ENCODE data around the gene PIGU.

PIGU gene

GRCh38 chr20:34575271-34575670 is 101.6 kb downstream of the PIGU start:
- no peak for DNase-seq

DNA sequence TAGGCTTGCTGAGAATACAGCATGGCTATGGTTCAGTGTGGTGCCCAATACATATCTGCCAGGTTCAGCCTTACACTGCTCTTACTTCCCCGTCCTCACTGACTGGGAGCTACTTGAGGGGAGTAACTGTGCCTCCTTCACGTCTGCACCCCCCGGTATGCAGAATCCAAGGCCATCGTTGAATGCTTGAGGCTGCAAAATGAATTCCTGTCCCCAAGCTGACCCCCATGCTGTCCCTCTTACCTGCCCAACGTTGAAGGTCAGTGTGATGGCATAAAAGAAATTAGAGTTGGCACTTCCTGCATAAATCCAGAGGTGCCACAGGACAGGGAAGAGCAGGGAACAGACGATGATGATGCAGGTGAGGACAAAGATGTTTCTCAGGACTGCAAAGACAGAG is 102.0 kb downstream of the PIGU start:
- DNase-seq = no peak

- no peak for DNase-seq
These were observed 102.5 kb downstream of the PIGU start for GRCh38 chr20:34574426-34574825.

DNA sequence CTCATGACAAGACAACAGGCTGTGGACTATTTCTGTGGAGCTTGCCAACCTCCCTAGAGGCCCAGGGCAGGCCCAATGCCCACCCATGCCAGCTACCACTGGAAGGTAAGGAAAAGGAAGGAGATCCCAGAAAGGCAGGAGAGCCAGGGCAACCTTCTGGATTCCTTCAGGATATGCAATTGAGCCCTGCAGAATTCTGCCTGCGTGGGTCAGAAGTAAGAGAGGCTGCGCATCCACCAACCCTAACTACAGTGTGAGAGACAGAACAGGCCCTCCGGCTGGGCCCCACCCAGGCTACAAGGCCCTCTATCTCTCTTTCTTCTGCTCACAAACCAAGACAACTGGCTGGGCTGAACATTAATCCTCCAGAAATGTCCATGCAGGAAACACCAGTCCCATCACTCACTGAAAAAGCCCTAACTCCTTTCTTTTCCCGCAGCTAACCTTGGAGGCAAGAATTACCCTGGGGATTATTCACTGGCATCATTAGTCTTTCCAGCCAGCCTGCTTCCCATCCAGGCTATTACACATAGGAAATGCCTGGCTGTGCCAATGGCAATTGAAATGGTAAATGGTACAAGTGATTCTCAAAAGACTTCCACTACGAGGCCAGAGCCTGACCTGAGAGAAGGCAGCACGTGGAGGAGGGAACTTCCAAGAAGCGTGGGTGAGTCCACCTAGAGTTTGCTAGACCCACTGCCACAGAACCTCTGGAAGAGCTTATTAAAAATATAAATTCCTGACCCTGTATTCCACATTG is 103.2 kb downstream of the PIGU start:
- DNase-seq = no peak

- no peak for DNase-seq
These were observed 105.1 kb downstream of the PIGU start for GRCh38 chr20:34571753-34572152.

- no peak for DNase-seq
These were observed 106.0 kb downstream of the PIGU start for GRCh38 chr20:34570859-34571306.

DNA sequence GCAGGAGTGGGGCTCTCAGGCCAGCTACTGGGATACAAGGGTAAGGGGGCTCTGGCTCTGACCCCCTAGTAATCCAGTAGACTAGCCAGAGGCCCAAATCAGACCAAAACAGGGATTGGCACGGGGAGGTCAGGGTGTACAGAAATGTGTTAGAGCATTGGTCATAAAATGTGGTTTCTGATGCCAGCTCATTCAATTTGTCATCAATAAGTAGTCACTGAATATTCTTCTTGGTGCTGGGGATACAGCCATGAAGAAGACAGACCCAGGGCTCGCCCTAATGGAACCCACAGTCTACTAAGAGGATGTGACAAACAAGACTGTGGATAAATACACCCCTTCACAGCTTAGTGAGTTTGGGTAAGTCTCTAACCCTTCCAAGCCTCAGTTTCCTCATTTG is 107.3 kb downstream of the PIGU start:
- no peak for DNase-seq

- DNase-seq = no peak
These were observed 108.7 kb downstream of the PIGU start for GRCh38 chr20:34567892-34568865.

DNA sequence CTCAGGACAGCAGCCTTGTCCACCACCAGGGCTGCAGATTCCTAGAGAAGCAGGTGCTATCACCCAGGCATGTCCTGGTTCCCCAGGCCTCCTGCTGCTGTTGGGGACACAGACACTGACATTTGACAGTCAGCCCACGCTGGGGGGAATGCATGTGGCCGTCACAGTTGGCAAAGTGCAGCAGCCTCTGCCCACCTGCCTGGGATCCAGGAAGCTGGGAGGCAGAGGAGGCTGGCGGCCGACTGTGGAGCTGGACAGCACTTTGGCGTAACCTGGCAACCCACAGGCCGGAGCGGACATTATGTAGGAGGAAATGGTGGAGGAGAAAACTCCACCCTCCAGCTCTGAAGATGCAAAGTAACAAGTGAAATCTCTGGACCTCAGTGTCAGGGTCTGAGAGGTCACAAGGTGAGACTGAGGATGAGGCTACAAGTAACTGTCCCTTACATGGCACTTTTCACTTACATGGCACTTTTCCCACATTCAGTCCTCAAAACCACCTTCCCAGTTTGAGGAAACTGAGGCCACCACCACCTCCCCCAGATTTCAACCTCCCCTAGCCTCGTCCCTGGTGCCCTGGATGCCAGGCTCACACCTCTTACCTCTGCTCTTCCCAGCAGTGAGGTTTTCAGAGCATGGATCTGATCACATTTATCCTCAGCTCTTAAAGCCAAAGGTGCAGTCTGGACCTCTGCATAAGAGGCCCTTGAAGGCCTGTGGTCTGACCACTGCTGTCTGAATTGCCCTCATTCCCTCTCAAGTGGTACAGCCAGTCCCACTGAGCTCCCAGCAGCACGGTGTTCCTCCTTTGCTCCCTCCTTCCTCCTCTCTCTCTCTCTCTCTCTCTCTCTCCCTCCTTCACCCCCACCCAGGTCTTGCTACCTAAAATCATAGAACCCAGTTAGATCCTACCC is 109.7 kb downstream of the PIGU start:
- no peak for DNase-seq

GRCh38 chr20:34564833-34565232 is 112.1 kb downstream of the PIGU start:
- no peak for DNase-seq

DNA sequence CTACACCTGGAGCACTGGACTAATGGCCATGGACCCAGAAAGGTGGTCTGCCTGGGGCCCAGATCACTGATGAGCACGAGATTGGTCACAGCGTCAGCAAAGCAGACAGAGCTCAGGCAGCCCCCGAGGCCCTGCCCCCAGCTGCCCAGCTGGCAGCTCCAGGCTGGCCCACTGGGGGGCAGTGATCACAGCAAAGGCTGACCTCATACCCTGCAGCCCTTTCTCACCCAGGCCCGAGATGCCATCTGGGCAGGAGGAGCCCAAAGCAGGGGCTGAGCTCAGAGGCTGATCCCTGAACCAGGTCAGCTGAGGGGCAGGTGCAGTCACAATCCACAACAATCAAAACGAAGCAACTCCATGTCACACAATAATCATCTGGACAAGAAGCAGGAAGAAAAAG is 114.3 kb downstream of the PIGU start:
- DNase-seq = no peak

DNA sequence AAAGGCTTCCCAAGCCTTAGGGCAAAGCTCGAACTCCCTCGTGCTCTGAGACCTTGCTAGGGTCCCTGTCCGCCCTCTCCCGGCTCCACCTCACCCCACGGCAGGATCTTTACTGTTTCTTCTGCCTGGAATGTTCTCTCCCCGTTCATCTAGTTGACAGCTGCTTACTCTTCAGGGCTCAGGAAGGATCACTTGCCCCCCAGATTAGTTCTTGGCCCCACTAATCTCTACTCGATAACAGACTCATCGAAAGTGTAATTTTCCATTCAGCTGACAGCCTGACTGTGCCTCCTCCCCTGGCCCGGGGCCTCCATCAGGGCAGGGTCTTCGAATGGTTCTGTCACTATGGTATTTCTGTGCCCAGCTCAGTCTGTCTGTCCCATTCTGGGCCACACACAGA is 115.2 kb downstream of the PIGU start:
- no peak for DNase-seq

- no peak for DNase-seq
These were observed 116.3 kb downstream of the PIGU start for GRCh38 chr20:34560614-34561013.

GRCh38 chr20:34560141-34560523 is 116.8 kb downstream of the PIGU start:
- DNase-seq = no peak

DNA sequence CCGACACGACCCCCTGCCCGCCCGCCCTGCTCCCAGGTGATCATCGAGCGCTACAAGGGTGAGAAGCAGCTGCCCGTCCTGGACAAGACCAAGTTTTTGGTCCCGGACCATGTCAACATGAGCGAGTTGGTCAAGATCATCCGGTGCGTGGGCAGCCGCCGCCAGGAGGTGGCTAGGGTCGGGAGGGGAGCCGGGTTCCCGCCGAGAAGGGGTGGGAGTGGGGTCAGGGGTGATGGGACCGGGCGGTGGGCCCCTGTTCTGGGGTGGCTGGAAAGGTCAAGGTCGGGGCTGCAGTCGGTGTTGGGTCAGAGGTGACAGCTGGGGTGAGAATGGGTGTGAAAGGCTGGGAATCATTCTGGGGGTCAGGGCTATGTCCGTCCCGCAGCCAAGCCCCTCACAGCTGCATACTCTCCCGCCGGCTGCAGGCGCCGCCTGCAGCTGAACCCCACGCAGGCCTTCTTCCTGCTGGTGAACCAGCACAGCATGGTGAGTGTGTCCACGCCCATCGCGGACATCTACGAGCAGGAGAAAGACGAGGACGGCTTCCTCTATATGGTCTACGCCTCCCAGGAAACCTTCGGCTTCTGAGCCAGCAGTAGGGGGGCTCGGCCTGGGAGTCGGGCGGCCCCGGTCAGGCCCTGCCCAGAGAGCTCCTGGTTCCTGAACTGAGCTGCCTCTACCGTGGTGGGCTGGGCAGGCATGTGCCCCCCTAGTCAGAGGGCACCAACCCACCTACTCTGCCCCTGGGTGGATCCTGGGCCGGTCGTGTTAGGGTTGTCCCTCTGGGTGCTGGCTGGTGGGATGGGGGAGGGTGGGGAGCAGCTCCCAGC is 117.4 kb downstream of the PIGU start:
- no peak for DNase-seq

GRCh38 chr20:34558320-34559218 is 118.3 kb downstream of the PIGU start, which contains the start of gene MAP1LC3A:
Gene MAP1LC3A, plus strand, starts transcription at chr20:34558718. Its CDS starts 151 bp downstream, at chr20:34558869.
- DNase-seq = no peak

- no peak for DNase-seq
These were observed 119.0 kb downstream of the PIGU start for GRCh38 chr20:34557936-34558319.

DNA sequence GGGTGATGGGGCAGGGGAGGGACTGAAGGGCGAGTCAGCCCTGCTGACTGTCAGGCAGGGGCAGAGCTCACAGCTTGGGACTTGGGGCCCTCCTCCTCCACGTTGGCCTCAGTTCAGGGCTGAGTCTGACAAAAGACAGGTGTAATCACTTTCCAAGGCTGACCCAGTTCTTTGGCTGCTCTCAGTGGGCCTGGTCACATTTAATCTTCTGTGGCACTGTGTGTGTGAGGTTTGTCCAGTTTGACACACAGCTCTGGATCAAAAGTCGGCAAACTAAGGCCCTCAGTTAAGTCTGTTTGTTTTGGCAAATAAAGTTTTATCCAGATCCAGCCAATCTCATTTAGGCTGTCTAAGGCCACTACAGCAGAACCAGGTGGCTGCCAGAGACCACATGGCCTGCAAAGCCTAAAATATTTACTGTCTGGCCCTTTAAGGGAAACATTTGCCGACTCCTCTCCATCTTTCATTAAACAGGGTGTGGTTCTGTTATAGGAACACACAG is 123.5 kb downstream of the PIGU start:
- DNase-seq = no peak

DNA sequence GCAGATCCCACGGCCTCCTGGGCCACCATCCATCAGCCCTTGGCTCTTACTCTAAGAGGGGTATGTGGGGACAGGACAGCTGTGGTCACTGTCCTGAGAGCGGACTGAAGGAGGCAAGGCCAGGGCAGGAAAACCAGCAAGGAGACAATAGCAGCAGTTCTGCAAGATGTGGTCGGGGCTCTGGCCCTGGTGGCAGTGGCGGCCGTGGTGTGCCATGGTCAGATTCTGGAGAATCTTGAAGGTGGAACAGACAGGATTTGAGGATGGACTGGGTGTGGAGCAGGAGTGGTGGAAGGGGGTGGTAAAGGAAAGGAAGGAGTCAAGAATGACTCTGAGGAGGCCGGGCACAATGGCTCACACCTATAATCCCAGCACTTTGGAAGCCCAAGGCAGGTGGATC is 124.3 kb downstream of the PIGU start:
- DNase-seq = no peak

DNA sequence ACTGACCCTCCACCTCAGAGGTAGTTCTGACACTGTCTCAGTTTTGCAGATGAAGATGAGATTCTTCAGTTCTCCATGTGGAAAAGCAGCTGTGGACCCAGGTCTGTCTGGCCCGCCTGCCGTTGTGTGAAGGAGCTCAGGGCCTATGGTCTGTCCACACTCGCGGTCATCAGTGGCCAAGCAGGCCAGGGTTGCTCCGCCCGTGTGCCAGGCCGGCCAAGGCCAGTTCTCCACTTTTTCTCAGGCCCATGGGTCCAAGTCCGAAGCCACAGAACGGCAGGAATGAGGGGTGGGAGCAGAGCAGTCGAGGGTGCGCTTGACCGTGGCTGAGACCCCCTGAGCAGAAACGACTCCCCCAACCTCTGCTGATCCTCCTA is 127.0 kb downstream of the PIGU start:
- DNase-seq = no peak
